Endothelial cell of umbilical vein (primary cell): ENCODE data around the gene DDX24.

Experiments used
- MYC ChIP-seq: IDR thresholded peaks from one replicate; pipeline ENCODE4 v1.6.1; 2011; ENCODE audit warnings: mild to moderate bottlenecking, low read depth, low read length
- POLR2AphosphoS5 ChIP-seq: IDR thresholded peaks from 2 replicates; pipeline ENCODE4 v1.6.1; 2012; ENCODE audit warnings: low read depth, mild to moderate bottlenecking, control low read depth, low read length, moderate library complexity; ENCODE audit not compliant: insufficient read depth
- TF ChIP-seq, protein P1 (sequence below), 2 donors: IDR thresholded peaks; 1 replicate in 1 of 2; 2 replicates in 1 of 2; pipeline ENCODE4 v1.5.1; 2011; ENCODE audit warnings: low read length in 2 of 2, mild to moderate bottlenecking in 2 of 2, moderate library complexity in 2 of 2, control low read depth in 1 of 2, inconsistent platforms in 1 of 2, low read depth in 1 of 2; ENCODE audit not compliant: insufficient read depth in 1 of 2; ENCODE audit errors: extremely low read depth in 1 of 2

- TF ChIP-seq, protein P1, sequence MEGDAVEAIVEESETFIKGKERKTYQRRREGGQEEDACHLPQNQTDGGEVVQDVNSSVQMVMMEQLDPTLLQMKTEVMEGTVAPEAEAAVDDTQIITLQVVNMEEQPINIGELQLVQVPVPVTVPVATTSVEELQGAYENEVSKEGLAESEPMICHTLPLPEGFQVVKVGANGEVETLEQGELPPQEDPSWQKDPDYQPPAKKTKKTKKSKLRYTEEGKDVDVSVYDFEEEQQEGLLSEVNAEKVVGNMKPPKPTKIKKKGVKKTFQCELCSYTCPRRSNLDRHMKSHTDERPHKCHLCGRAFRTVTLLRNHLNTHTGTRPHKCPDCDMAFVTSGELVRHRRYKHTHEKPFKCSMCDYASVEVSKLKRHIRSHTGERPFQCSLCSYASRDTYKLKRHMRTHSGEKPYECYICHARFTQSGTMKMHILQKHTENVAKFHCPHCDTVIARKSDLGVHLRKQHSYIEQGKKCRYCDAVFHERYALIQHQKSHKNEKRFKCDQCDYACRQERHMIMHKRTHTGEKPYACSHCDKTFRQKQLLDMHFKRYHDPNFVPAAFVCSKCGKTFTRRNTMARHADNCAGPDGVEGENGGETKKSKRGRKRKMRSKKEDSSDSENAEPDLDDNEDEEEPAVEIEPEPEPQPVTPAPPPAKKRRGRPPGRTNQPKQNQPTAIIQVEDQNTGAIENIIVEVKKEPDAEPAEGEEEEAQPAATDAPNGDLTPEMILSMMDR (IDR thresholded peaks at IDR 0.05; ENCODE audit: extremely low read depth in 1 of 2, insufficient read depth in 1 of 2, low read depth in 1 of 2, low read length in 2 of 2) = no peak
- TF ChIP-seq POLR2AphosphoS5 (no peak), MYC (no peak)
Observed at GRCh38 chr14:94046696-94047250, 34.2 kb downstream of the DDX24 start.
